NCI-H187 (cell line): ENCODE data around the gene SLMAP.

Source experiments
- DNase-seq, 2 experiments: peaks; one replicate each; lab custom pipeline; 2025; lab: John Stamatoyannopoulos, UW

The SLMAP gene

GRCh38 chr3:57893156-57893555 is 137.0 kb downstream of the SLMAP start:
- DNase-seq, result no peak

DNA sequence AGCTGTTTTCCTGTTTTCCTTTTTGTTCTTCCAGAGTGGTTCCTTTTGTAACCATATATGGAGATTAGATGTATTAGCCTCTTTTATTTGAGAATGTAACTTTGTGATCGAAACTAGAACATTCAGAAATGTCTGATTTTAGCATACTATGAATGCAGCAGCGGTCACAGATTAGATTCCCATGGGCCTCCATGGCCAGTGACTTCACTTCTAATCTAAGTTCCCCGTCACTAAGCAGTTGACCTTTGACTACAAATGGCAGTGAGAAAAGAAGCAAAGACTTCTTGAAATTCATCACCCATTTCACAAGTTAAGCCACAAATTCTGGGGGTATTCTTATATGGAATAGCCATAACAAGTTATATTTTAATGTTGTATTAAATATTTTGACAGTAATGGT is 137.6 kb downstream of the SLMAP start:
- DNase-seq, result no peak

DNA sequence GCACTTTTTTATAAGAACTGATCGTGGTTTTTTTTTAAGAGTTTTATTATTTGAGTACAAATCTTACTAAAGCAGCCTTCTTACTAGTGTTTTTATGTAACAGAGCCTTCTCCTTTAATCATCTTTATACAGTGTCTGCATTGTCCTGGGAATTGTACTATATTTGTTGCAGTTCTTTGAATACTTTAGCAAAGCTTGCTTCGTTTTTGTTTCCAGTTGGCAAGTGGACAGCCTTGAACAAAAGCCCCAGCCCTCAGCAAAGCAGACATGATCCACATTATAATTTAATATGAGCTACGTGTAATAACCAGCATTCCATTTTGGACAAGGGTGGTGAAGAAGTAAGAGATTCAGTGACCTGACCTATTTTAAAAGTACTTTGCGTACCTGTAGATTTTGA is 139.9 kb downstream of the SLMAP start:
- DNase-seq, result no peak

DNA sequence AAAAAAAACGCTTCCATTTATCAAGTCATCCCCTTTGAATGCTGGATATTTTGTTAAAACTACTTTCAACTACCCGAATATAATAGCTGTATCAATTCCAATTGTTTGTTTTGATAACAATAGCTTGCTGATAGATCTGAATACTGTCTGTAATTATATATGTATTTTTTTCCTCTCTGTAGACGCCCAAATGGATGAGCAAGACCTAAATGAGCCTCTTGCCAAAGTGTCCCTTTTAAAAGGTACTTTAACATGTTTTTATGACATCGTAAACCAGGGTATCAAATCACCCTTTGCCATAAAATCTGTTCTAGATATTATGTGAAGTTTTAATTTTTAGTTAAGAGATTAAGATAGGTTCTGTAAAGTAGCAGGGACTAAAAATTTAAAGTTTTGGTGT is 140.6 kb downstream of the SLMAP start:
- DNase-seq, result no peak

DNA sequence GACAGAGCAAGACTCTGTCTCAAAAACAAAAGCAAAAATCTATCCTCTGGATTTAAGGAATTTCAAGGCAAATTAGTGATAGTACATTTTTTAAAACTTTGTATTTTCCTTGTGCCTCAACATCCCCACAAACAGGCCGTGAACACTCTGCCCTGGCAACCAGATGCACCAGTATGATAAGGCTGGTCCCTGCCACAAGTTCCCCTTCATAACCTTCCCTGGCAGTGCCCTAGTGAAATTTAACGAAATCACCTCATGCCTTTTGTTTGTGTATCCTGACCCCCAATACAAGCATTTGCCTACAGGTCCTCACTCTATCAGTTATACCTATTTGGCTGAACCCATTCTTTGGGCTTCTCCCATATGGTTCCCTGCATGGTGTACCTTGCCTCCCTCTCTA is 144.7 kb downstream of the SLMAP start:
- DNase-seq, result no peak

GRCh38 chr3:57903124-57903890 is 147.2 kb downstream of the SLMAP start:
- DNase-seq, result no peak

- DNase-seq, result no peak
Observed at GRCh38 chr3:57910990-57911389, 154.9 kb downstream of the SLMAP start.

DNA sequence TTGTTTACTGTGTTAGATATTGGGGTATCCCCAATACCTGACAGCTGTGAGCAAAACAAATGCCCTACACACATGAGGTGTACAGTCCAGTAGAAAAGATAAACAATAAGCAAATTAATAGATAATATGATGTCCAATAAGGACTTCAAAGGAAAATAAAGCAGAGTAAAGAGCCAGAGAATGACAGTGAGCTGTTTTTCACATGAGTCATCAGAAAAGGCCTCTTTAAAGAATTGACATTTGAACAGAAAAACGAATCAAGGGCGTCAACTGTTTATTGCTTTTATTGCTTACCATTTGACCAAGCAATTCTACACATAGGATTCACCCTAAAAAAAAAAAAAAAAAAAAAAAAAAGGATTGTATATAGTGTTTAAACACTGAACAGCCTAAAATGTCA is 155.5 kb downstream of the SLMAP start:
- DNase-seq, result no peak

DNA sequence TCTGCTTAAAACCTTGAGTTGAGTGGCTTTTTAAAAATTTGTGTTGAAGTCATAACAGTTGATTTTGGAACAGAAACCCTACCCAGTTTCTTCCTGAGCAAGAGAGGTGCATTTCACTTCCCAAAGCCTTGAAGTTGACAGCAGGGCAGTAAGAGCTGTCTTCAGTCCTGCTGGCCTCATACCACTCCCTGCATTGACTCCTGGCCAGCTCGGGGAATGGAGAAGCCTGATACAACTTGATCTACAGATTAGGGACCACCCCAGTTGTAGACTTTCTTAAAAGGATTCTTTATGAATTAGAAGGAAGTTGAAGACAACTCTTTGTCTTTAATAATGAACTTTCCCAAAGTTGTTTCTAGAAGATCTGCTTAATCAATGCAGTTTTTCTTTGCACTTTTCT is 161.5 kb downstream of the SLMAP start:
- no peak for DNase-seq

DNA sequence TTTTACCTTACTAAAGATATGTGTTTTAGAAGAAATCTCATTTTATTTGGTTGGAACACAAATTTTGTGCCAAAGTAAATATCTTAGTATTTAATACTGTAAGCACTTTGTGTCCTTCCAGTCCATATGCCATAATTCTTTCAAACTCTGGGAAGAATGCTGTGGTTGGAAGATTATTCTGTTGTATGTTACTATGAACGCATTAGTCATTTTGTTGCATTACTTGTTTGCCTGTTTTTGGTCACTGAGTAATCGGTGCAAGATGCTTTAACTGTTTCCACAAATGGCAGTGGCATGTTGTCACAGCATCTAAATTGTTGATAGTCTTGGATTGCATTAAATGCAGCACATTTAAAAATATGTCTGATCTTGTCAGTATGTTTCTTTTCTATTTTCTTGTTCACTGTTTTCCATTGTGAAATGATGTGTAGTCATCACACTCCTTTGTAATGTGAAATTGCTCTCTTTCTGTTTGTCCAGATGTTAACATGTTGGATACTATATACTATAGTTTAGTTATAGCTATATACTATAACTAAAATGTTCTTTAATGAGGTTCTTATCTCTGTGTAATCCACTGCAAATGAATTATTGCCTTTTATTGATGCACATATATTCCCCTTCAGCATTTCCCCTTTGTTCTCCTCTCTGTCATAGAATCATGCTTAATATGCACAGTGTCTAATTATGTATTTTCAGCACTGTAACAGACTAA is 162.2 kb downstream of the SLMAP start:
- DNase-seq, result no peak

GRCh38 chr3:57919987-57920386 is 163.9 kb downstream of the SLMAP start:
- DNase-seq, result no peak

- no peak for DNase-seq
Observed at GRCh38 chr3:57923101-57923500, 167.0 kb downstream of the SLMAP start.

- no peak for DNase-seq
Observed at GRCh38 chr3:57923752-57924151, 167.6 kb downstream of the SLMAP start.

DNA sequence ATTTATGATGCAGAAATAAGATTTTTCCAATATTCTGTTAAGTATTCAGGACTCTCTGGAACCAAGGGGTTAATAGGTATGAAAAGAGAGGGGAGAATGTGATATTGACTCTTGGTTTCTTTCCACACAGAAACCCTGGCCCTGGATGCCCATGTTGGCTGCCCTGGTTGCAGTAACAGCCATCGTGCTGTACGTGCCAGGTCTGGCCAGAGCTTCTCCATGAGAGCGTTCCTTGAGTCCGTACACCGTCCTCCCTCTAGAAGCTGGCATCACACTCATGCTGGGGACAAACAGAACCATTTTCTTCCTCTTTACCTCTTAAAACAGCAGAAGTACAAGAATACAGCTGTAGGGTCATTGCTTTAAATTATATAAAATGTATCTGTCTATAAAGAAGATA is 171.1 kb downstream of the SLMAP start:
- no peak for DNase-seq

DNA sequence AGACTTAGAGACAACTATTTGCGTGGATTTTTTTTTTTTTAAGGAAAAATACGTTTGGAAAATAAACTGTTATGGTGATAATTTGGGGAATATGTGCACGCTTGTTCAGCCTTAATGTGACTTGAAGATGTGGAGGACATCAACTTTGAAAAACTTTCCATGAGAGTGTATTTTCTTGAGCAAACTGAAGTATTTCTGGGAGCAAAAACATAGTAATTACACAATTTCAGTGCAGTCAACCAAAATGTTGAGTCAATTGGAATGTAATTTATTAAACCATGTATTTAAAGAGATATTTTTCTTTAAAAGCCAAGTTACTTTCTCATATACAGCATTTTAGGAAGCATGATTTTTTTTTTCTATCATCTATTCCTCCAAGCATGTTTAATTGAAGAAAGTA is 171.8 kb downstream of the SLMAP start:
- DNase-seq, result no peak

DNA sequence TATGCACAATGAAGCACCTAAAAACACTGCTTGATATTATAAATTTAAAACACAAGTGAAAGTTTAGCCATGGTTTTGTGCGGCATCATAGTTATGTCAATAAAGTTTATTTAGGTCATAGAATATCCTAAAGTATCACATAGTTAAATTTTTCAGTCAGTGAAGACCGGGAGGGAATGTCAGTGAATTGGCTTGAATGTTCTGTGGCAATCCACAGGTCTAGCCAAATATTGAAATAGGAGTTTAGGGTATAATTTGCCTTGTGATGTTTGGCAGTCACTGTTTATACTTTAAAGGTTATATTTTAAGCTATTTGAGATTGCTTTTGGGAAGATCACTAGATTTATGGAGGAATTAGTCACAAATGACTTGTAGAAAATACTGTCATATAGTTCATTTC is 172.4 kb downstream of the SLMAP start:
- no peak for DNase-seq

GRCh38 chr3:57929988-57930387 is 173.9 kb downstream of the SLMAP start:
- no peak for DNase-seq

- DNase-seq, result no peak
Observed at GRCh38 chr3:57933602-57934001, 177.5 kb downstream of the SLMAP start.

- DNase-seq, result no peak
Observed at GRCh38 chr3:57934373-57934772, 178.3 kb downstream of the SLMAP start.

DNA sequence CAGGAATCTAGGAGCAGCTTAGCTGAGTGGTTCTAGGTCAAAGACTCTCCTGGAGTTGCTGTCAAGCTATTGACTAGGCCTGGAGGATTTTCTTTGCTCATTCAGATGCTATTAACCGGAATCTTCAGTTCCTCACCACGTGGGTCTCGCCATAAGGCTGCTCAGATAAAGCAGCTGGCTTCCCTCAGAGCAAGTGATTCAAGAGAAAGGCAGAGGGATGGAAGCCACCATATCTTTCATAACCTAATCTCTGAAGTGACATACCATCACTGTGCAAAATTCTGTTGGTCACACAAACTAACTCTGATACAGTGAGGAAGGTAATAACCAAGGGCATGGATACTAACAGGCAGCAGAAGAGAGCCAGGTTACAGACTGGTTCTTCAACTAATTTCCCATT is 179.4 kb downstream of the SLMAP start:
- no peak for DNase-seq

GRCh38 chr3:57937092-57937491 is 181.0 kb downstream of the SLMAP start:
- no peak for DNase-seq

GRCh38 chr3:57939775-57940174 is 183.7 kb downstream of the SLMAP start:
- DNase-seq, result no peak

GRCh38 chr3:57942388-57942787 is 186.3 kb downstream of the SLMAP start:
- DNase-seq, result no peak

GRCh38 chr3:57942872-57943283 is 186.8 kb downstream of the SLMAP start:
- no peak for DNase-seq
